Heart left ventricle (tissue), 13 donors: ENCODE results near the gene COL23A1.

ENCODE experiments used
- POLR2A ChIP-seq, 2 donors: fragments of 450-650 bp; IDR thresholded peaks; one replicate each; pipeline ENCODE4 v1.6.1; 2017; ENCODE audit warnings: antibody characterized with exemption in 2 of 2, mild to moderate bottlenecking in 2 of 2, moderate library complexity in 2 of 2
- TF ChIP-seq, protein P1 (sequence below), 12 donors: fragments of 200-600 bp; sonication (generic) in 4 of 12; IDR thresholded peaks; one replicate each; pipeline versions ENCODE4 v1.5.0 to v1.8.0; 2018 to 2022; ENCODE audit warnings: antibody characterized with exemption in 12 of 12, mild to moderate bottlenecking in 5 of 12
- donor health status: ischemic (EF 13 %, LVEDD 7.1; RV severe dilation, severe dysfunction).
- donor health status: DM: no; HTN: yes; CAD: no.
- donor health status: DM: no; HTN: no; CAD: no.
- donor health status: ischemic (EF 25% LVEDD 6.9; RV normal size, moderate dysfunction).
- donor health status: ischemic (EF 25% LVEDD 5.7; RV mildly dilated, moderate dysfunction).
- donor health status: ischemic (EF 35%, LVEDD 5.7; RV mildly dilated, moderate dysfunction).
- donor health status: nonischemic (EF 11% LVEDD 7.7; RV severe dilation, severe dysfunction).
- donor health status: DM: yes; HTN: yes; CAD: no.
- donor health status: PGD.
- donor health status: ischemic (EF 29% LVEDD 5.4; RV normal size, mild dysfunction).
- donor health status: nonischemic (EF 23%, LVEDD 6.1; RV moderate dilation, normal function).

DNA sequence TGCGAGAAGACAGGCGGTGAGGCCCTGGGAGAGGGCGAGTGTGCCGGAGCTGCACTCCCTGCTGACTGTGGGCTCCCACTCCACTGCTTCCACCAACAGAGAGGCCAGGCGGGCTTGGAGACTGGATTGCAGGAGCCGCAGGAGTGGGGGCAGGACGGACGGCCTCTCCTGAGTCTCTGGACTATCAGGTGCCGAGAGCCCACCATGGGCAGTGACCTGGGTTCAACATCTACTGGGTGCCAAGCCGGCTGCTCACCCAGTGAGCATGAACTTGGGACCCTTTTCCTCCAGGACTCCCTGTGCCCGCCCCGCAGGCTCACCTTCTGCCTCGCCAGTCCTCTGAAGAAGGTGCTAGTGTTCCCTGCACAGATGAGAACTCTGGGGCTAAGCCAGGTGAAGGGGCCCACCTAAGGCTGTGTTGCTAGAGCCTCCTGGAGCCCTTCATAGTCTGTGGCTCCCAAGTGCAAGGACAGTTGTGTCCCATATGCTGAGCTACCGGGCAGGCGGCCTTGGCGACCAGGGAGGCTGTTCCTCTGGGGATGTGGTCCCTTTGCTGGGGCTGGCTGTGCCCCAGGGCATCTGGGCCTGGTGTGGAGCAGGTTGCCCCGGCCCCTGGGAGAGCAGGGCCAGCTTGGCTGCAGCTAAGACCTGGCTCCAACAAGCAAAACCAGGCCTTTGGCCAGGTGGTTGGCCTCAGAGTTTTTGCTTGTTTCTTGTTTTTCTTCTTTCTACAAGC lies 279.9 kb downstream of the COL23A1 start:
- TF ChIP-seq POLR2A (IDR thresholded peaks at IDR 0.05): no peak
- TF ChIP-seq, protein P1, sequence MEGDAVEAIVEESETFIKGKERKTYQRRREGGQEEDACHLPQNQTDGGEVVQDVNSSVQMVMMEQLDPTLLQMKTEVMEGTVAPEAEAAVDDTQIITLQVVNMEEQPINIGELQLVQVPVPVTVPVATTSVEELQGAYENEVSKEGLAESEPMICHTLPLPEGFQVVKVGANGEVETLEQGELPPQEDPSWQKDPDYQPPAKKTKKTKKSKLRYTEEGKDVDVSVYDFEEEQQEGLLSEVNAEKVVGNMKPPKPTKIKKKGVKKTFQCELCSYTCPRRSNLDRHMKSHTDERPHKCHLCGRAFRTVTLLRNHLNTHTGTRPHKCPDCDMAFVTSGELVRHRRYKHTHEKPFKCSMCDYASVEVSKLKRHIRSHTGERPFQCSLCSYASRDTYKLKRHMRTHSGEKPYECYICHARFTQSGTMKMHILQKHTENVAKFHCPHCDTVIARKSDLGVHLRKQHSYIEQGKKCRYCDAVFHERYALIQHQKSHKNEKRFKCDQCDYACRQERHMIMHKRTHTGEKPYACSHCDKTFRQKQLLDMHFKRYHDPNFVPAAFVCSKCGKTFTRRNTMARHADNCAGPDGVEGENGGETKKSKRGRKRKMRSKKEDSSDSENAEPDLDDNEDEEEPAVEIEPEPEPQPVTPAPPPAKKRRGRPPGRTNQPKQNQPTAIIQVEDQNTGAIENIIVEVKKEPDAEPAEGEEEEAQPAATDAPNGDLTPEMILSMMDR (IDR thresholded peaks at IDR 0.05): no peak
